H9 (cell line): ENCODE results near the gene DIAPH2. TPM values are rescaled to one million over a fixed set of nuclear protein-coding genes. Genes with fewer than 3 reads are reported as not detected.

Experiments used
- DNase-seq: peaks from one replicate; pipeline ENCODE4 v3.0.0-alpha.2; 2017
- H2AFZ ChIP-seq: one replicate; pipeline ENCODE4 v1.6.1; 2013; ENCODE audit warnings: mild to moderate bottlenecking, low read length, control low read depth, moderate library complexity
- H2AK5ac ChIP-seq: 2 replicates; pipeline ENCODE4 v1.6.1; 2013; ENCODE audit warnings: low read length, control low read depth, mixed read lengths; ENCODE audit not compliant: insufficient read length
- H2BK120ac ChIP-seq: one replicate; pipeline ENCODE4 v1.6.1; 2013; ENCODE audit warnings: low read depth, mild to moderate bottlenecking, low read length, control low read depth, inconsistent platforms; ENCODE audit not compliant: poor library complexity, severe bottlenecking
- H2BK12ac ChIP-seq: 2 replicates; pipeline ENCODE4 v1.6.1; 2013; ENCODE audit warnings: low read length, control low read depth, mixed read lengths, low read depth; ENCODE audit not compliant: insufficient read length
- H2BK15ac ChIP-seq: 2 replicates; pipeline ENCODE4 v1.6.1; 2013; ENCODE audit warnings: low read depth, low read length, control low read depth
- H2BK20ac ChIP-seq: one replicate; pipeline ENCODE4 v1.6.1; 2013; ENCODE audit warnings: low read depth, mild to moderate bottlenecking, low read length, control low read depth, inconsistent platforms; ENCODE audit not compliant: poor library complexity, severe bottlenecking
- H2BK5ac ChIP-seq: 2 replicates; pipeline ENCODE4 v1.6.1; 2013; ENCODE audit warnings: low read length, control low read depth, mixed read lengths; ENCODE audit not compliant: insufficient read length
- H3K14ac ChIP-seq: 2 replicates; pipeline ENCODE4 v1.6.1; 2013; ENCODE audit warnings: low read length, control low read depth; ENCODE audit not compliant: insufficient read depth
- H3K18ac ChIP-seq: 2 replicates; pipeline ENCODE4 v1.6.1; 2013; ENCODE audit warnings: low read depth, mild to moderate bottlenecking, mixed read lengths, low read length, control low read depth; ENCODE audit not compliant: insufficient read length
- H3K23ac ChIP-seq: 2 replicates; pipeline ENCODE4 v1.6.1; 2013; ENCODE audit warnings: low read length, control low read depth, mixed read lengths, low read depth; ENCODE audit not compliant: insufficient read length
- H3K23me2 ChIP-seq: 2 replicates; pipeline ENCODE4 v1.6.1; 2013; ENCODE audit warnings: low read depth, mild to moderate bottlenecking, mixed read lengths, low read length, control low read depth; ENCODE audit not compliant: insufficient read length, poor library complexity, severe bottlenecking
- H3K27ac ChIP-seq: 2 replicates; pipeline ENCODE4 v1.5.1; 2013; ENCODE audit warnings: low read length, control low read depth, mixed read lengths, low read depth; ENCODE audit not compliant: insufficient read length
- H3K27me3 ChIP-seq: 2 replicates; pipeline ENCODE4 v1.6.1; 2013; ENCODE audit warnings: low read length, control low read depth, inconsistent platforms; ENCODE audit not compliant: insufficient read depth
- H3K4ac ChIP-seq: 2 replicates; pipeline ENCODE4 v1.6.1; 2013; ENCODE audit warnings: low read depth, mild to moderate bottlenecking, control low read depth, inconsistent platforms, low read length, moderate library complexity
- H3K4me1 ChIP-seq: 2 replicates; pipeline ENCODE4 v1.6.1; 2013; ENCODE audit warnings: low read length, control low read depth, inconsistent platforms; ENCODE audit not compliant: insufficient read depth
- H3K4me2 ChIP-seq: 2 replicates; pipeline ENCODE4 v1.6.1; 2013; ENCODE audit warnings: low read length, control low read depth, mixed read lengths; ENCODE audit not compliant: insufficient read length, insufficient read depth
- H3K56ac ChIP-seq: 2 replicates; pipeline ENCODE4 v1.6.1; 2013; ENCODE audit warnings: low read depth, mild to moderate bottlenecking, mixed read lengths, low read length, control low read depth; ENCODE audit not compliant: insufficient read length
- H3K79me1 ChIP-seq: 2 replicates; pipeline ENCODE4 v1.6.1; 2013; ENCODE audit warnings: low read depth, mild to moderate bottlenecking, moderate library complexity, low read length, control low read depth, inconsistent platforms; ENCODE audit not compliant: insufficient read depth, poor library complexity, severe bottlenecking
- H3K79me2 ChIP-seq: 2 replicates; pipeline ENCODE4 v1.6.1; 2013; ENCODE audit warnings: low read length, control low read depth, inconsistent platforms; ENCODE audit not compliant: insufficient read depth
- H3K9ac ChIP-seq: 2 replicates; pipeline ENCODE4 v1.6.1; 2013; ENCODE audit warnings: low read length, control low read depth, mixed read lengths; ENCODE audit not compliant: insufficient read length; ENCODE audit errors: extremely low read depth
- H3K9me3 ChIP-seq: one replicate; pipeline ENCODE4 v1.6.1; 2013; ENCODE audit warnings: low read depth, low read length, inconsistent platforms; ENCODE audit not compliant: control insufficient read depth
- H3T11ph ChIP-seq: one replicate; pipeline ENCODE4 v1.6.1; 2013; ENCODE audit warnings: mild to moderate bottlenecking, low read length, control low read depth, inconsistent platforms
- H4K20me1 ChIP-seq: one replicate; pipeline ENCODE4 v1.6.1; 2013; ENCODE audit not compliant: control insufficient read depth, insufficient read length, insufficient read depth
- H4K5ac ChIP-seq: 2 replicates; pipeline ENCODE4 v1.6.1; 2013; ENCODE audit warnings: low read depth, mild to moderate bottlenecking, mixed read lengths, low read length, control low read depth; ENCODE audit not compliant: insufficient read length
- H4K8ac ChIP-seq: replicated peaks from 2 replicates; pipeline ENCODE4 v1.6.1; 2013; ENCODE audit warnings: low read length, control low read depth, mixed read lengths, low read depth; ENCODE audit not compliant: insufficient read length
- H4K91ac ChIP-seq: 2 replicates; pipeline ENCODE4 v1.6.1; 2013; ENCODE audit warnings: low read depth, mild to moderate bottlenecking, moderate library complexity, mixed read lengths, low read length, control low read depth; ENCODE audit not compliant: insufficient read length
- H3K27ac Mint-ChIP-seq, 3 experiments: 2 replicates in 2 of 3; 3 replicates in 1 of 3; pipeline ENCODE4 v1.8.0; 2020 to 2021; ENCODE audit warnings: mixed read lengths in 3 of 3, mild to moderate bottlenecking in 1 of 3, moderate library complexity in 1 of 3
- H3K27me3 Mint-ChIP-seq: 2 replicates; pipeline ENCODE4 v1.8.0; 2021; ENCODE audit warnings: low read depth, mild to moderate bottlenecking, moderate library complexity, mixed read lengths
- H3K36me3 Mint-ChIP-seq, 3 experiments: 2 replicates in 2 of 3; 3 replicates in 1 of 3; pipeline ENCODE4 v1.8.0; 2020 to 2021; ENCODE audit warnings: low read depth in 3 of 3, mixed read lengths in 3 of 3; ENCODE audit not compliant: insufficient read depth in 1 of 3
- H3K4me1 Mint-ChIP-seq, 2 experiments: 2 replicates each; pipeline ENCODE4 v1.8.0; 2020; ENCODE audit warnings: mixed read lengths in 2 of 2
- H3K4me3 Mint-ChIP-seq, 2 experiments: 2 replicates in 1 of 2; 3 replicates in 1 of 2; pipeline ENCODE4 v1.8.0; 2020 to 2021; ENCODE audit warnings: mild to moderate bottlenecking in 2 of 2, mixed read lengths in 2 of 2, moderate library complexity in 1 of 2
- H3K9me3 Mint-ChIP-seq, 2 experiments: 2 replicates in 1 of 2; 3 replicates in 1 of 2; pipeline ENCODE4 v1.8.0; 2020; ENCODE audit warnings: mild to moderate bottlenecking in 2 of 2, mixed read lengths in 2 of 2, moderate library complexity in 1 of 2
- CTCF ChIP-seq: fragments of 200-600 bp; sonication (generic); conservative IDR thresholded peaks from 3 replicates; pipeline ENCODE4 v1.8.0; 2021; ENCODE audit warnings: antibody characterized with exemption, mild to moderate bottlenecking
- WGBS: extraction: QIAGEN DNeasy Blood & Tissue Kit; methylation state at CpG from one replicate; pipeline ENCODE4 v1.1.7; 2013; ENCODE audit warnings: missing lambda C conversion rate, low lambda C conversion rate, mixed read lengths; ENCODE audit not compliant: insufficient read length; ENCODE audit errors: extremely low coverage; 5-methylcytosine and 5-hydroxymethylcytosine counted together
- total RNA-seq: library from RNA; stranded (reverse); gene quantifications from 2 replicates; pipeline ENCODE4 v1.2.1, GENCODE V29; 2021

Gene DIAPH2
- total RNA-seq, 1 experiment from 2014 or later, result 45.4 TPM

GRCh38 chrX:97639526-97639925 is 954.9 kb downstream of the DIAPH2 start:
- no CpG with 5 or more reads among the region's 5 CpGs for WGBS
- H2BK120ac ChIP-seq, result no peak overlapping the region
- H2BK5ac ChIP-seq, result no peak overlapping the region
- no peak overlapping the region for H4K8ac ChIP-seq
- H3K36me3 Mint-ChIP-seq, result peaks cover 0 to 7% (median 4%) of the 10 kb centered on the region in 3 experiments; a peak in 4 of 7 replicates
- H3K79me2 ChIP-seq, result no peaks in the 10 kb centered on the region
- no peak overlapping the region for H3K56ac ChIP-seq
- no peaks in the 10 kb centered on the region for H3K9me3 ChIP-seq
- no peak overlapping the region for H2AFZ ChIP-seq
- H3K23ac ChIP-seq, result no peak overlapping the region
- no peak overlapping the region for H3K14ac ChIP-seq
- peaks cover 1% of the 10 kb centered on the region; the same call in 1 of the 2 replicates for H3K27me3 Mint-ChIP-seq
- no peak overlapping the region for H3K9ac ChIP-seq
- H3K27ac Mint-ChIP-seq, result peak overlapping the region; percentile 76 to 89 (median 84)
- peak; percentile 88 for DNase-seq
- H3K4me1 Mint-ChIP-seq, result peaks cover 43 to 45% of the 10 kb centered on the region in 2 experiments
- H2BK20ac ChIP-seq, result no peak overlapping the region
- H4K91ac ChIP-seq, result no peak overlapping the region
- peaks cover 10% of the 10 kb centered on the region for H3K4me1 ChIP-seq
- H4K5ac ChIP-seq, result no peak overlapping the region
- H3K18ac ChIP-seq, result no peak overlapping the region
- H3K4me2 ChIP-seq, result no peak overlapping the region
- no peaks in the 10 kb centered on the region for H3K79me1 ChIP-seq
- no peak overlapping the region for H3K4ac ChIP-seq
- no peaks in the 10 kb centered on the region for H3K23me2 ChIP-seq
- H3K27me3 ChIP-seq, result no peaks in the 10 kb centered on the region
- H2BK15ac ChIP-seq, result no peak overlapping the region
- no peak overlapping the region for H2AK5ac ChIP-seq
- H2BK12ac ChIP-seq, result no peak overlapping the region
- H3K27ac ChIP-seq, result no peak overlapping the region
- H3K4me3 Mint-ChIP-seq, result peak overlapping the region; percentile 1 to 27; a peak in 1 of 5 replicates
- H3T11ph ChIP-seq, result no peak overlapping the region
- peaks cover 3 to 4% of the 10 kb centered on the region in 2 experiments; a peak in 2 of 5 replicates for H3K9me3 Mint-ChIP-seq
- TF ChIP-seq CTCF, result peak; percentile 37; the same call in 2 of the 3 replicates
- H4K20me1 ChIP-seq, result no peaks in the 10 kb centered on the region

Other genes starting within 250 kb of the DIAPH2 start
- gene RPA4, start 199.1 kb downstream of the DIAPH2 start, total RNA-seq, result 0.83 and 1.0 TPM in 2 replicates